HL-60 (cell line): ENCODE results near the gene PRDM16.

ENCODE experiments used
- DNase-seq, 2 experiments: peaks; one replicate each; pipeline ENCODE4 v3.0.0-alpha.2; 2010 to 2020; ENCODE audit warnings: low read depth in 1 of 2, low spot score in 1 of 2
- H3K27ac ChIP-seq: fragments of 250-450 bp; sonication (Bioruptor Pico); replicated peaks from 2 replicates; pipeline ENCODE4 v1.5.1; 2020; ENCODE audit warnings: mild to moderate bottlenecking, moderate library complexity
- H3K27me3 ChIP-seq: fragments of 250-450 bp; sonication (Bioruptor Pico); 2 replicates; pipeline ENCODE4 v1.5.1; 2021; ENCODE audit warnings: mild to moderate bottlenecking, moderate library complexity; ENCODE audit not compliant: insufficient read depth, poor library complexity, severe bottlenecking
- H3K4me3 ChIP-seq: replicated peaks from 2 replicates; pipeline ENCODE4 v1.5.1; 2011; ENCODE audit warnings: mild to moderate bottlenecking, control low read depth, low read length; ENCODE audit not compliant: insufficient read depth
- CTCF ChIP-seq: IDR thresholded peaks from one replicate; pipeline ENCODE4 v1.5.1; 2011; ENCODE audit warnings: low read length, control low read depth, inconsistent platforms; ENCODE audit not compliant: insufficient read depth
- GABPA ChIP-seq: IDR thresholded peaks from 2 replicates; pipeline ENCODE4 v1.6.1; 2012; ENCODE audit warnings: low read depth
- POLR2AphosphoS5 ChIP-seq: IDR thresholded peaks from 2 replicates; pipeline ENCODE4 v1.6.1; 2012; ENCODE audit warnings: low read depth
- REST ChIP-seq: IDR thresholded peaks from 2 replicates; pipeline ENCODE4 v1.6.1; 2012; ENCODE audit warnings: low read depth; ENCODE audit not compliant: insufficient replicate concordance
- SPI1 ChIP-seq: IDR thresholded peaks from 2 replicates; pipeline ENCODE4 v1.6.1; 2012; ENCODE audit warnings: low read depth, mild to moderate bottlenecking, borderline replicate concordance

Gene PRDM16

DNA sequence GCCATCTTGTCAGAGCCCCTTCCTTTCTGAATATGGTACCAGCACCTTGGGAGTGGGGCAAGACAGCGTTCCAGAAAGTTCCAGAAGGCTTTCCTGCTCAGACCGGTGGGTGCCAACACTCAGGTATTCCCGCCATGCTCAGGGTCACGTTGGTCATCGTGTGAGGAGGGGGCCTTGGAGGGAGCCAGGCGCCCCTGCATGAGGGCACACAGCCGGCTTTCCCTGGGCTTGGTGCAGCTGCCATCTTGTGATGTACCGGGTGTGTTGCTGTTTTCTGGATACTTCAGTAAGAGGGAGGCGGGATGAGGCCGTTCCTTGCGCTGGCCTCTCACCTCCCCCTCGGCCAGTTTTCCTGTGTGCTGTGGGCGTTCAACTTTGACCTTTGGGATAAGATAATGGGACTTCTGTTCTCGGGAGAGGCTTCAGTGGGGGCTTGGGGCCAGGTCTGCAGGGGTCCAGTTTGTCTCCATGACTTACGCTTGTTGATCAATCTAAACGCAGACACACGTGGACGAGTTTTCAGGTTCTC is 69.7 kb downstream of the PRDM16 start:
- TF ChIP-seq POLR2AphosphoS5, result no peak
- TF ChIP-seq REST, result no peak
- TF ChIP-seq CTCF, result no peak
- no peak for TF ChIP-seq SPI1
- no peak for TF ChIP-seq GABPA
- Histone ChIP-seq H3K27ac (no peak overlapping the region), H3K4me3 (no peak overlapping the region), H3K27me3 (no peaks in the 10 kb centered on the region)
- no peak for DNase-seq

DNA sequence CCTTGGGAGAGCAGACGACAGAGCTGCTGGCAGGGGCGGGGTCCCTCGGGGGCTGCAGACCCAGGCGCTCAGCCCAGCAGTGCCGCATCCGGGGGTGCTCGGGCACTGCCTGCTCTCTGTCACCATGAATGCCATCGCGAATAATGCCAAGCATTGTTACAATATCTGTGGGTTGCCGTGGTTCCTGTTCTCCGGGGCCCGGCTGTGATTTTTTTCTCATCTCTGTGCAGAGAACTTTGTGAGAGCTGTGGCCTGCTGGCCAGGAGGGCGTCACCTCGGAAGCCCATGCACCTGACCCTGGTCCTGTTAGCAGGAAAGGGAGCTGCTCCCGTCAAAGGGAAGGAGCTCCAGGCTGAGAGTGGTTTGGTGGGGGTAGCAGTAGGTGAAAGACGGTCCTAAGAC is 70.4 kb downstream of the PRDM16 start:
- TF ChIP-seq POLR2AphosphoS5 (no peak), GABPA (no peak), SPI1 (no peak), REST (no peak), CTCF (no peak)
- H3K4me3 ChIP-seq, result no peak overlapping the region
- H3K27ac ChIP-seq, result no peak overlapping the region
- no peak for DNase-seq
- no peaks in the 10 kb centered on the region for H3K27me3 ChIP-seq

GRCh38 chr1:3139871-3140361 is 70.9 kb downstream of the PRDM16 start:
- H3K27ac ChIP-seq, result no peak overlapping the region
- no peak for DNase-seq
- no peak overlapping the region for H3K4me3 ChIP-seq
- no peaks in the 10 kb centered on the region for H3K27me3 ChIP-seq
- no peak for TF ChIP-seq CTCF
- TF ChIP-seq GABPA, result no peak
- no peak for TF ChIP-seq SPI1
- TF ChIP-seq REST, result no peak
- TF ChIP-seq POLR2AphosphoS5, result no peak
